Superior temporal gyrus (tissue), 1 donor: ENCODE results near the gene CMC2.

Experiments
- DNase-seq: peaks from one replicate; pipeline ENCODE4 v3.0.0-alpha.2; 2016; ENCODE audit errors: extremely low spot score

CMC2 gene

DNA sequence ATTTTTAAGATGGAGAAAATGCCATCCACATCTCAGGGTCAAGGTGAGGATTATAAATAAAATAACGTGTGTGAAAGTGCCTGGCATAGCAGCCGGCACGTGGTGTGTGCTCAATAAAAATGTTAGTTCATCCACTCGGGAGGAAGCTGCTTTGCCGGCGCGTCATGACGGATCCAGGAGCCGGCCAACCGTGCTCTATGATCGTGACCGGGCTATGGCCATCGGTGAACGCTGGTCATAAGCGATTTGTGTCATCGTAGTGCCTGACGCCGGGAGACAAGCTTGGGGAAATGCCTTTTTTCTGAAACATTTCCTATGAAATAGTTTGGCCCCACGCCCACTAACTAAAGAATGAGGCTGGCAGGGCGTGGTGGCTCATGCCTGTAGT lies 74.0 kb downstream of the CMC2 start:
- DNase-seq = peak; percentile 23

DNA sequence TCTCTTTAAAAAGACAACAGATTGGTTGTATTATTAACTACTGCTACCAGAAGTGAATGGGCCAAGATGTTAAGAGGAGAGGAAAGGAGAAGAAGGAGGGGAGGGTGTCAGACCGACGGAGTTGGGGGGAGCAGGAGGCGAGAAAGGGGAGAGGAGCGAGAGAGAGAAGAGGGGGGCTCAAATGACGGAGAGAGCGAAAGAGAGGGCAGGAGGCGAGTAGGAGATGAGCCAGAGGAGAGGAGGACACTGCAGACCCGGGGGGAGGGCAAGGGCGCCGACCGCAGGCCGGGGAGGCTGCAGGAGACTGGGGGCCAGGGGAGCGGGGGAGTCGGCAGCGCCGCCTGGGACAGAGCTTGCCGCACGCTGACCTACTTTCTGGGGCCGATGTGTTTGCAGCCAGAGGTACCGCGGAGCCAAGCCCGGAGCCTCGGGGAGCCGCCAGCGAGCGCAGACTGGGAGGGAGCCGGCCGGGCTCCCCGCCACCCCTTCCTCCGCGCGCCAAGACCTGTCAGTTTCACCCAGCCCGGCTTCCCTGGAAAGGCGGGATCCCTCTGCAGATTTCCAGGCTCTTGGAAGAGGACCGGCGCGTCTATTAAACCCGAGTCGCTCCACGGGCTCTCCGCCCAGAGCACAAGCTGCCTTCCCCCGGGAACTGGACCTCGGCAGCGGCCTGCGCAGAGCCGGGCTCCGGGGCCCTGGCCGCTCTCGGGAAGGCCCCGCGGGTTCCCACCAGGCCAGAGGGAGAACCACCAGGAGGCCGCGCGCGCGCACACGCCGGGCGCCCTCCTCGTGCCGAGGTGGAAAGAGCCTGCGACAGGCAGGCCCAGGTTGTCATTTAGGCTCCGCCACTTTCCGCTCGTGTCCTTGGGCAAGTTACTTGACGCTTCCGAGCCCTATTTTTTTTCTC lies 74.6 kb downstream of the CMC2 start:
- peak; percentile 24 for DNase-seq

DNA sequence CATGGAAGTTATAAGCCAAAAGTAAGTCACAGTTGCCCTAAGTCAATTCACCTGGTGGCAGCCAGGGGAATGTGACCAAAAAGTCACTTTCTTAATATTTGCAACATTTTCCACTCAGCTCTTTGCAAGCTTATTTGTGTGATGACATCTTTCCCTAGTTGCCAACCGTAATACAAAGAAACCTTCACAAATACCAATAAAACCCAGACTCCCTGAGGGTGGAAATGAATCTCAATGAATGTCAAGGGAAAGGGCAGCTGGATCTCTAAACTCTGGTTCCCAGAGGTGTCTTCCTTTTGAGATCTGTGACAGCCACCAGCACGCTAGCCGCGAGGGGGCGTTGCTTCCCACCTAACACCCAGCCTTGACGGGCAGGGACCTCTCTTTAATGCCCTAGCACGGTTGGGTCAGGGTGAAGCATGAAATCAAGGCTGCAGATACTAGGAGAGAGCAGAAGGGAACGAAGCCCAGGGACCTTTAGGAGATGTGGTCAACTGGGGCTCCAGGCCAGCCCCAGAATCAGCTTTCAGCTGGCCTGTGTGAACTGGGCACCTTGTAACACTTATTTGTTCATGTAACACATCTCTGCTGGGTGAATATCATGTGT lies 82.2 kb downstream of the CMC2 start:
- DNase-seq = peak; percentile 31

DNA sequence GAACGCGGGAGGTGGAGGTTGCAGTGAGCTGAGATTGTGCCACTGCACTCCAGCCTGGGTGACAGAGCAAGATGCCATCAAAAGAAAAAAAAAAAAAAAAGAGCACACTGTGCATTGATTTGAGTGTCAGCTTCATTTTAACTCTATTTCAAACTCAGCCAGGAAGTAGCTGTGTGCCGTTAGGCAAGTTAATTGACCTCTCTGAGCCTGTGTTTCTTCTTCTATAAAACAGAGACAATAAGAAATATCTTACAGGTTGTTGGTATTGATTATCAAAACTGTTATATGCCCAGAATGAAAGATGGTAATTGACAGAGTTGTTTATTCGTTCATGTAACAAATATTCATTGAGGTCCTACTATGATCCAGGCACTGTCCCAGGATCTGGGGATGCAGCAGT lies 83.3 kb downstream of the CMC2 start:
- no peak for DNase-seq
